Stomach smooth muscle (tissue), 2 donors: ENCODE results near the gene PPA1.
"Not testable (repeated sequence)": the region's sequence is repeated elsewhere in the genome, so short reads cannot be mapped to it uniquely, and the experiment has no call there.

Experiments used
- H3K27ac ChIP-seq: one replicate; pipeline ENCODE4 v1.7.0; 2013; ENCODE audit warnings: mild to moderate bottlenecking, low read length, inconsistent platforms
- H3K27me3 ChIP-seq, 2 donors: one replicate each; pipeline ENCODE4 v1.7.0; 2013; ENCODE audit warnings: low read length in 2 of 2; ENCODE audit not compliant: insufficient read depth in 2 of 2, control insufficient read depth in 1 of 2
- H3K36me3 ChIP-seq, 2 donors: one replicate each; pipeline ENCODE4 v1.7.0; 2013; ENCODE audit warnings: low read length in 2 of 2; ENCODE audit not compliant: control insufficient read depth in 2 of 2, insufficient read depth in 2 of 2
- H3K4me1 ChIP-seq: one replicate; pipeline ENCODE4 v1.7.0; 2013; ENCODE audit warnings: low read length; ENCODE audit not compliant: control insufficient read depth, insufficient read depth
- H3K4me3 ChIP-seq, 2 donors: one replicate each; pipeline ENCODE4 v1.7.0; 2013; ENCODE audit warnings: low read length in 2 of 2
- H3K9ac ChIP-seq, 2 donors: one replicate each; pipeline ENCODE4 v1.7.0; 2013; ENCODE audit warnings: low read length in 2 of 2, mild to moderate bottlenecking in 1 of 2
- H3K9me3 ChIP-seq, 2 donors: one replicate each; pipeline ENCODE4 v1.7.0; 2013; ENCODE audit warnings: low read length in 2 of 2; ENCODE audit not compliant: control insufficient read depth in 2 of 2
- donor health status: healthy.
- donor health status: Pancreatic carcinoma.

The PPA1 gene

DNA sequence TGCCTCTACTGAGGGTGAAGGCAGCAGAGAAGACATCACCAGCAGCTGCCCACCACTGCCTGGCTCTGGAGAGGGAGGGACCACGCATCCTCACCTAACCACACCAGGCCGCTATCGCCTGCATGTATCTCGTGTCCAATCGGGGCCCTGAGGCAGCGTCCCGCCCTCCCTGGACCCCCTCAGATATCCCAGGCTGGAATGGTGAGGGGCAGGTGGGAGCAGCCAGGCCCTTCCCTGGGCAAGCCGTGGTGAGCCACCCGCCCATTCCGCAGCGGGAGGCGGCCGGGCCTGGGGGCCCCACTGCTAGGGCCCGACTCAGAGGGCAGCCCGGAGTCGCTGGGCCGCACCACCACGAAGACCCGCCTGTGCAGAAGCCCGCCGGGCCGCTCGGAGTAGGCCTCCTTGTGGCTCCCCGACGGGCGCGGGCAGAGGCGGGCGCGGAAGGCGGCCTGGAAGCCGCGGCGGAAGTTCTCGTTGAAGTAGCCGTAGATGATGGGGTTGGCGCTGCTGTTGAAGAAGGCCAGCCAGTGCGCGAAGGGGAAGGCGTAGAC is 21.6 kb upstream of the PPA1 start:
- no peak overlapping the region for H3K27ac ChIP-seq
- H3K27me3 ChIP-seq: peaks cover 18 to 25% of the 10 kb centered on the region in 2 donors

GRCh38 chr10:70253878-70254765 is 20.9 kb upstream of the PPA1 start:
- Histone ChIP-seq H3K27ac (no peak overlapping the region), H3K27me3 (peaks cover 16 to 25% of the 10 kb centered on the region in 2 donors), H3K9me3 (no peaks in the 10 kb centered on the region), H3K4me1 (peaks cover 6% of the 10 kb centered on the region), H3K4me3 (no peak overlapping the region), H3K36me3 (no peaks in the 10 kb centered on the region), H3K9ac (no peak overlapping the region)

More for the DNA sequence above, 21.6 kb upstream of the PPA1 start:
- no peaks in the 10 kb centered on the region for H3K36me3 ChIP-seq
- H3K9ac ChIP-seq: no peak overlapping the region
- no peaks in the 10 kb centered on the region for H3K9me3 ChIP-seq
- H3K4me1 ChIP-seq: peaks cover 6% of the 10 kb centered on the region
- peak overlapping the region in 1 of 2 donors; percentile 15 for H3K4me3 ChIP-seq

- Histone ChIP-seq H3K36me3 (no peaks in the 10 kb centered on the region), H3K27me3 (peaks cover 13 to 25% of the 10 kb centered on the region in 2 donors), H3K9ac (no peak overlapping the region), H3K27ac (no peak overlapping the region), H3K9me3 (no peaks in the 10 kb centered on the region), H3K4me1 (peaks cover 6% of the 10 kb centered on the region), H3K4me3 (no peak overlapping the region)
Measured at GRCh38 chr10:70250961-70251680, 17.9 kb upstream of the PPA1 start.

DNA sequence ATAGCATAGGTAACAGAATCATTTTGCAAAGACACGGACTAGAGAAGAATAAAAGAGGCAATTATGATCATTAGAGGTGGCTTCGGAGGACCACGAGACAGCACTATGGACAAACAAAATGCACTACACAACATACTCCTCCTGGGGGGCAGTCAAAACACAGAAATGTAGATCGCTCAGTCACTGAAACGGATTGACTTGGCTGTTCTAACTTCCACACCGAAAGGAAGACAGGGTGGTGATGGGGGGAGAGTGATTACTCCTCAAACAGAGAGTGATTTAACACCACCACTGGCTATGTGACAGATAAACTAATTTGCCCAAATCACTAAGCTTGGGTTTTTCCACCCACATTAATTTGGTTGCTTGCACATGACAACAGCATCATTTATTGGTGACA is 14.1 kb upstream of the PPA1 start:
- Histone ChIP-seq H3K27ac (no peak overlapping the region), H3K4me1 (no peaks in the 10 kb centered on the region), H3K4me3 (no peak overlapping the region), H3K9ac (no peak overlapping the region), H3K9me3 (no peaks in the 10 kb centered on the region), H3K27me3 (no peaks in the 10 kb centered on the region), H3K36me3 (no peaks in the 10 kb centered on the region)

DNA sequence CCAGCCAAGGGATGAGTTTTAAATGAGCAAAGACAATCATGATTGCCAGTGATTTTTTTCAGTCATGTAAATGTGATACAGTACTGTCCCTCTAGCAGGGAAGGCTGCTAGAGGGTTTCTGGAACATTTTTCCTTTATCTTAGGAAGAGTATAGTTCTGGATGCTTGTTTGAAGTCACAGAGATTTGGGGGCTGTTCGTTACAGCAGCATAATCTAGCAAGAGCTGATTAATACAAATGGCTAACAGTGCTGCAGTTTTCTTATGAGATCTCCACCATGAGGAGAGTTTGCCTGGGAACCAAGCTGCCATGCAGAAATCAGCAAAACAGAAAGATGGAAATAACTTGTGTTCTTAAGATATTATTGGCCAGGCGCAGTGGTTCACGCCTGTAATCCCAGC is 7.9 kb upstream of the PPA1 start:
- Histone ChIP-seq H3K27ac (no peak overlapping the region), H3K36me3 (no peaks in the 10 kb centered on the region), H3K4me1 (no peaks in the 10 kb centered on the region), H3K9me3 (no peaks in the 10 kb centered on the region), H3K27me3 (no peaks in the 10 kb centered on the region), H3K9ac (no peak overlapping the region), H3K4me3 (no peak overlapping the region)

DNA sequence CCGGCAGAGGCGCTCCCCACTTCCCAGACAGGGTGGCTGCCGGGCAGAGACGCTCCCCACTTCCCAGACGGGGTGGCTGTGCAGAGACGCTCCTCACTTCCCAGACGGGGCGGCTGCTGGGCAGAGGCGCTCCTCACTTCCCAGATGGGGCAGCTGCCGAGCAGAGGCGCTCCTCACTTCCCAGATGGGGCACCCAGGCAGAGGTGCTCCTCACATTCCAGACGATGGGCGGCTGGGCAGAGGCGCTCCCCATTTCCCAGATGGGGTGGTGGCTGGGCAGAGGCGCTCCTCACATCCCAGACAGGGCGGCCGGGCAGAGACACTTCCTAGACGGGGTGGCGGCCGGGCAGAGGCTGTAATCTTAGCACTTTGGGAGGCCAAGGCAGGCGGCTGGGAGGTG is 6.8 kb upstream of the PPA1 start:
- not testable (repeated sequence) for H3K9ac ChIP-seq, H3K9me3 ChIP-seq, H3K4me1 ChIP-seq, H3K36me3 ChIP-seq, H3K27me3 ChIP-seq, H3K4me3 ChIP-seq, H3K27ac ChIP-seq

GRCh38 chr10:70239077-70239976 is 6.1 kb upstream of the PPA1 start:
- not testable (repeated sequence) for H3K9me3 ChIP-seq, H3K27ac ChIP-seq, H3K9ac ChIP-seq, H3K27me3 ChIP-seq, H3K36me3 ChIP-seq, H3K4me1 ChIP-seq, H3K4me3 ChIP-seq

- H3K36me3 ChIP-seq, H3K27me3 ChIP-seq, H3K4me3 ChIP-seq, H3K4me1 ChIP-seq, H3K9me3 ChIP-seq, H3K9ac ChIP-seq, H3K27ac ChIP-seq: not testable (repeated sequence)
Measured at GRCh38 chr10:70237958-70238536, 4.8 kb upstream of the PPA1 start.

DNA sequence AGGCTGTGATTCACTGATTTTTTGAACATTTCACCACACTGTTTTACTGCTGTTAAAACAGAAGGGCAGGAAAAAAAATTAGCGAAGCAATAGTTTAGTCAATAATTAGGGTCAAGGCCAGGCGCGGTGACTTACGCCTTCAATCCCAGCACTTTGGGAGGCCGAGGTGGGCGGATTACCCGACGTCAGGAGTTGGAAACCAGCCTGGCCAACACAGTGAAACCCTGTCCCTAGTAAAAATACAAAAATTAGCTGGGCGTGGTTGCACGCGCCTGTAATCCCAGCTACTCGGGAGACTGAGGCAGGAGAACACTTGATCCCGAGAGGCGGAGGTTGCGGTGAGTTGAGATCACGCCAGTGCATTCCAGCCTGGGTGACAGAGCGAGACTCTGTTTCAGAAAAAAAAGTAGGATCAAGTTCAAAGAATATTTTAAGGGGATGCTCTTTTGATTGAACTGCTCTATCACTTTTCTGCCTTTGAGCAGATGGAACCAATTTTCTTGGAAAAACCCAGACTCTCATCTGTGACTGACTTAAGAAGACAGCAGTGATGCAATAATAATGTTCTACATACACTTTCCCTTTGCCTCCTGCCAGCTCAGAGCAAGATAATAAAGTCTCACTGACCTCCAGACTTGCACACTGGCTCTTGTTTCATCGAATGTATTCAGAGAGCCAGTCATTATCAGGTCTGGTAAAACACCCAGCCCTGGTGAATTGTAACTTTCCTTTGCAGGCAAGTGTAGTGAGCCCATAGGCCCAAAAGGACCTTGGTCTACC is 1.6 kb upstream of the PPA1 start:
- no peak overlapping the region for H3K9ac ChIP-seq
- H3K4me1 ChIP-seq: peaks cover 12% of the 10 kb centered on the region
- peaks cover 0 to 3% of the 10 kb centered on the region in 2 donors for H3K36me3 ChIP-seq
- H3K9me3 ChIP-seq: no peaks in the 10 kb centered on the region
- no peak overlapping the region for H3K4me3 ChIP-seq
- H3K27me3 ChIP-seq: no peaks in the 10 kb centered on the region
- no peak overlapping the region for H3K27ac ChIP-seq
